Measurements from ENCODE around the gene OR8B2.

Gene OR8B2

DNA sequence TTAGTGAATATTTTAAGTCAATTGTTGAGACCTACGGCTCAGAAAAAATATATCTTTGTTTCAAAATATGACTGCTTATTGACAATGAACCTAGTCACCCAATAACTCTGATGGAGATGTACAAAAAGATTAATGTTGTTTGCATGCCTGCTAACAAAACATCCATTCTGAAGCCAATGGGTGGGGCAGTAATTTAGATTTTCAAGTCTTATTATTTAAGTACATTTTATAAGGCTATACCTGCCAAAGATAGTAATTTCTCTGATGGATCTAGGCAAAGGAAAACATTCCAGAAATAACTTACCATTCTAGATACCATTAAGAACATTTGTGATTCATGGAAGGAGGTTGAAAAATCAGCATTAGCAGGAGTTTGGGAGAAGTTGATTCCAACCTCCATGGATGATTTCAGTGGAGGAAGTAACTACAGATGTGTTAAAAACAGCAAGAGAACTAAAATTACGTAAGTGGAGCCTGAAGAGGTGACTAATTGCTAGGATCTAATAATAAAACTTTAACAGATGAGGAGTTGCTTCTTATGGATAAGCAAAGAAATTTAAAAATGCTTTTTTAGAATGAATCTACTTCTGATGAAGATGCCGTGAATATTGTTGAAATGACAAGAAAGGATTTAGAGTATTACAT lies 37.9 kb downstream of the OR8B2 start:
- Mint-ChIP-seq H3K27me3 (no peaks in the 10 kb centered on the region), H3K9me3 (peaks cover 0 to 8% of the 10 kb centered on the region in 2 donors), H3K4me3 (no peak overlapping the region), H3K4me1 (no peaks in the 10 kb centered on the region), H3K27ac (no peak overlapping the region)
- ATAC-seq = no peak
- no peak for DNase-seq

DNA sequence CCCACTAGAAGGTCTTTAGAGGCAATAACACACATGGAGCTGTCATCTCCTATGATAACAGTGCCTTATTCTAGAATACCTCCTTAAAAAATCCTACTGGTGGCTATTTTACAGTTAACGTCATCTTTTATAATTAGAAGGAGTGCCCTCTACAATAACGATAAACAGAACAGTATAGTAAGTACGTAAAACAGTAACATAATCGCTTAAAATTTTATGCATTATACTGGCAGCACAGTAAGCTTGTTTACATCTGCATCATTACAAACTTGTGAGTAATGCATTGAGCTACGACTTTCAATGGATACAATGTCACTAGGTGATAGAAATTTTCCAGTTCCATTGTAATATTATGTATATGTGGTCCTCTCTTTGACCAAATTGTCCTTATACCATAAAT lies 40.0 kb downstream of the OR8B2 start:
- DNase-seq (no peak), ATAC-seq (no peak)
- Mint-ChIP-seq H3K4me3 (no peak overlapping the region), H3K27ac (no peak overlapping the region), H3K9me3 (peaks cover 2 to 8% of the 10 kb centered on the region in 2 donors), H3K4me1 (no peaks in the 10 kb centered on the region), H3K27me3 (no peaks in the 10 kb centered on the region)

DNA sequence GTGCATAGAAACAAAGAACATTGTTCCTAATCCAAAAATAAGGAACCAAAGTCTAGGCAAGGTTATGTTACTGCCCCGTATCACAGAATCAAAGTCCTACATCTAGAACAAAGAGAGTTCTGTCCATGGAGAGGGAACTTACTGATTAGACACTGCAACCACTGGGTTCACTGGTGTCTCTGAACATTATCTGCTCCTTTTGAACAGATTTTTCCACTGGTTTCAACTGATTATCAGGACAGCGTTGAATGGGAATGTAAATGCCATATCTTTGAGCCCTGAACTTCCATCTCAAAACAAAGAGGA lies 44.2 kb downstream of the OR8B2 start:
- no peak overlapping the region for H3K4me3 Mint-ChIP-seq
- H3K27me3 Mint-ChIP-seq = no peaks in the 10 kb centered on the region
- ATAC-seq (no peak), DNase-seq (no peak)
- H3K9me3 Mint-ChIP-seq = peaks cover 0 to 4% of the 10 kb centered on the region in 2 donors
- H3K27ac Mint-ChIP-seq = no peak overlapping the region
- H3K4me1 Mint-ChIP-seq = no peaks in the 10 kb centered on the region

DNA sequence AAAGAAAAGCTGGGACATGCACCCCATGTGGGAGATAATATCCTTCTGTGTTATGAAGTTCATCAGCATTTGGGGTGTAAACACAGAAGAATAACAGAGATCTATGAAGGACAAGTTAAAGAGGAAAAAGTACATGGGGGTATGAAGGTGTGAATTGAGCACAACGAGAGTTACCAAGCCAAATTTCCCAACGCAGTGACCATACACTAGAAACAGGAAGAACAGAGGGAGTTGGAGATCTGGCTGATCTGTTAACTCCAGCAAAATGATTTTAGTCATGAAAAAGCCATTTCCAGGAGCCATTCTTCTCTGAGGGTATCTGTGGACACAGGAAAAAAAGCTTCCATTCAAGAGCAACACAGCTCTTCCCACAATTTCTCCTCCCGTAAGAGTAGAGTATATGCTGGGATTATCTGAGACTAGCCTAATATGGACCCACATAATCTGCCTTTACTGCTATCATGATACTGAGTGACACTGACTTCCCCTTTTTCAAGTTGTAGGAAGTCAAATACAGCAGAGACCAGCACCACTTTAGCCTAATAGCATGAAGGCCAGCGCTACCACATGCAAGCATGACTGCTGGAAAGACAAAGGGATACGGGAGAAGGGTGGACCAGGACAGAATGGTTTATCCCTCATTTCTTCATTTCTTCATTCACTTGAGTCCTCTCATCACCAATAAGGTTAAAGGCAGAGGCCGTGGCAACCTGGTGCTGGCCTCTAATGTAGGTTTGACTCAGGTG lies 44.7 kb downstream of the OR8B2 start:
- peaks cover 0 to 4% of the 10 kb centered on the region in 2 donors for H3K9me3 Mint-ChIP-seq
- ATAC-seq = no peak
- no peak for DNase-seq

More for the DNA sequence above, 44.7 kb downstream of the OR8B2 start:
- Mint-ChIP-seq H3K27me3 (no peaks in the 10 kb centered on the region), H3K27ac (no peak overlapping the region), H3K4me3 (no peak overlapping the region), H3K4me1 (no peaks in the 10 kb centered on the region)

Measured in stimulated activated naive CD8-positive, alpha-beta T cell treated with anti-CD3 and anti-CD28 coated beads, Interleukin-15, amount 100 ng/mL, for 72 hours (primary cell).